Coronary artery (tissue), 2 donors: ENCODE results near the gene FOSL1.

ENCODE experiments used
- DNase-seq: peaks from one replicate; pipeline ENCODE4 v3.0.0-alpha.2; 2017; ENCODE audit warnings: low spot score
- H3K27ac ChIP-seq, 2 donors: fragments of 200-600 bp; sonication (generic); one replicate each; pipeline ENCODE4 v1.5.1; 2016 to 2019
- H3K4me3 ChIP-seq: fragments of 200-600 bp; sonication (generic); 2 replicates; pipeline ENCODE4 v1.5.1; 2016; ENCODE audit warnings: mild to moderate bottlenecking, moderate library complexity
- CTCF ChIP-seq: fragments of 200-600 bp; sonication (generic); IDR thresholded peaks from one replicate; pipeline ENCODE4 v1.5.1; 2019; ENCODE audit warnings: antibody characterized with exemption

FOSL1 gene

GRCh38 chr11:65884716-65885092 is 15.5 kb downstream of the FOSL1 start:
- Histone ChIP-seq H3K4me3 (no peak overlapping the region), H3K27ac (peak overlapping the region in 1 of 2 donors; percentile 23)
- DNase-seq, result peak; percentile 84
- peak; percentile 98 for TF ChIP-seq CTCF

GRCh38 chr11:65883786-65884715 is 16.1 kb downstream of the FOSL1 start:
- no peak for TF ChIP-seq CTCF
- Histone ChIP-seq H3K4me3 (no peak overlapping the region), H3K27ac (no peak overlapping the region)
- DNase-seq, result no peak

GRCh38 chr11:65883058-65883761 is 17.0 kb downstream of the FOSL1 start:
- DNase-seq, result no peak
- Histone ChIP-seq H3K4me3 (no peak overlapping the region), H3K27ac (no peak overlapping the region)
- no peak for TF ChIP-seq CTCF

- TF ChIP-seq CTCF, result no peak
- DNase-seq, result no peak
Observed at GRCh38 chr11:65882120-65883057, 17.8 kb downstream of the FOSL1 start.

GRCh38 chr11:65880844-65881421 is 19.3 kb downstream of the FOSL1 start:
- TF ChIP-seq CTCF, result no peak
- DNase-seq, result no peak
- no peak overlapping the region for H3K4me3 ChIP-seq
- no peak overlapping the region for H3K27ac ChIP-seq

More at GRCh38 chr11:65882120-65883057, 17.8 kb downstream of the FOSL1 start:
- Histone ChIP-seq H3K4me3 (no peak overlapping the region), H3K27ac (no peak overlapping the region)

- Histone ChIP-seq H3K4me3 (no peak overlapping the region), H3K27ac (no peak overlapping the region)
- no peak for DNase-seq
- TF ChIP-seq CTCF, result no peak
Observed at GRCh38 chr11:65880027-65880426, 20.2 kb downstream of the FOSL1 start.
